ENCODE measurements around the gene ST6GAL1. TPM values are rescaled to one million over a fixed set of nuclear protein-coding genes. Genes with fewer than 3 reads are reported as not detected.

The ST6GAL1 gene
- total and polyA plus RNA-seq, 2 of the 4 experiments (the other 2 are of a cell fraction) = 1.4 to 2.9 TPM

DNA sequence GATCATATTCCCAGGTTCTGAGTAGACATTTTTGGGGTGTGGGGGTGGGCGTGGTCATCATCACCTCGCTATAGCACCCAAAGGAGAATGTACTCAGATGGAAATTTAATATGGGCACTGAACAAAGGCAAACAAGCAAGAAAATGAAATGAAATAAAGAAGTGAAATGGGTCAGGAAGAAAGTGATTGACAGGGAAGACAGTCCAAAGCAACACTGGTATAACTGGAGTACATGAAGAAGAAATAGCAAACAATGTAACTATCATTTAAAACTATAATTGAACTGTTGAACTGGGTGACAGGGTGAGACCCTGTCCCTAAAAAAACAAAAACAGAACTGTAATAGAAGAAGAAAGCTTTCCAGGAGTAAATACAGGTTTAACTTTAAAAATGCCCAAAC lies 184.2 kb downstream of the ST6GAL1 start:
- Histone ChIP-seq H2AFZ (replicated peaks; ENCODE audit: low read length, poor library complexity) (no peak overlapping the region), H3K4me3 (ENCODE audit: insufficient read depth, low read depth, low read length) (no peak overlapping the region), H3K27me3 (ENCODE audit: control insufficient read depth, insufficient read depth, low read length) (no peaks in the 10 kb centered on the region), H2BK5ac (ENCODE audit: low read depth, low read length, poor library complexity, severe bottlenecking) (no peak overlapping the region), H3K4me1 (ENCODE audit: control insufficient read depth, insufficient read depth, low read length) (no peaks in the 10 kb centered on the region), H2BK15ac (ENCODE audit: low read depth, low read length) (no peak overlapping the region), H3K4me2 (ENCODE audit: low read depth, low read length) (no peak overlapping the region), H3K9ac (ENCODE audit: low read depth, low read length) (no peak overlapping the region), H3K56ac (ENCODE audit: extremely low read depth, insufficient read depth, low read length) (no peak overlapping the region), H3K18ac (ENCODE audit: low read depth, low read length) (no peak overlapping the region), H2AK5ac (ENCODE audit: low read depth, low read length) (no peak overlapping the region), H3K4ac (ENCODE audit: low read depth, low read length) (no peak overlapping the region), H4K8ac (ENCODE audit: low read depth in 2 of 2, low read length in 2 of 2) (no peak overlapping the region), H3K9me3 (ENCODE audit: control insufficient read depth, insufficient read depth, low read length) (no peaks in the 10 kb centered on the region), H3K79me1 (ENCODE audit: low read depth in 1 of 2, low read length in 2 of 2) (no peaks in the 10 kb centered on the region; a peak in 1 of 4 replicates), H2AK9ac (replicated peaks; ENCODE audit: low read depth, low read length, poor library complexity) (no peak overlapping the region), H2BK120ac (ENCODE audit: low read depth, low read length) (no peak overlapping the region), H3K9me1 (ENCODE audit: insufficient read depth, low read length) (no peaks in the 10 kb centered on the region), H3K23ac (ENCODE audit: low read depth, low read length) (no peak overlapping the region), H4K5ac (ENCODE audit: low read depth, low read length) (no peak overlapping the region), H3K14ac (replicated peaks; ENCODE audit: low read depth, low read length) (no peak overlapping the region), H2BK20ac (ENCODE audit: low read depth, low read length) (no peak overlapping the region), H4K20me1 (ENCODE audit: insufficient read depth, low read length) (no peaks in the 10 kb centered on the region), H4K91ac (ENCODE audit: insufficient read depth, low read depth, low read length) (no peak overlapping the region), H3K27ac (ENCODE audit: insufficient read depth, low read length) (no peak overlapping the region), H3K36me3 (ENCODE audit: control insufficient read depth, insufficient read depth, low read length) (no peaks in the 10 kb centered on the region)
- ChIA-PET POLR2A (ENCODE audit: unreplicated experiment) (no interaction called here), CTCF (interaction anchor here (0.7 to 3.6 kb wide), 3 partner anchors 13 to 25 kb away, joined by 4 to 26 read pairs (median 4); partner anchors contain the start of gene RPL39L)
- ATAC-seq (ENCODE audit: low read depth) = no peak
- TF ChIP-seq CEBPB (IDR thresholded peaks at IDR 0.05; ENCODE audit: low read depth, low read length) = no peak
- no peak for TF ChIP-seq CHD1 (IDR thresholded peaks at IDR 0.05; ENCODE audit: low read depth, low read length)
- no peak for TF ChIP-seq FOS (IDR thresholded peaks at IDR 0.05; ENCODE audit: low read depth, low read length)
- no peak for TF ChIP-seq RAD21 (IDR thresholded peaks at IDR 0.05; ENCODE audit: low read length)
- TF ChIP-seq RFX5 (IDR thresholded peaks at IDR 0.05; ENCODE audit: low read depth, low read length) = no peak
- TF ChIP-seq MAZ (IDR thresholded peaks at IDR 0.05; ENCODE audit: borderline replicate concordance, low read depth, low read length) = no peak
- TF ChIP-seq MAFK (IDR thresholded peaks at IDR 0.05; ENCODE audit: low read depth, low read length) = no peak
- TF ChIP-seq RCOR1 (IDR thresholded peaks at IDR 0.05; ENCODE audit: insufficient replicate concordance, low read length) = no peak
- TF ChIP-seq, protein P1, sequence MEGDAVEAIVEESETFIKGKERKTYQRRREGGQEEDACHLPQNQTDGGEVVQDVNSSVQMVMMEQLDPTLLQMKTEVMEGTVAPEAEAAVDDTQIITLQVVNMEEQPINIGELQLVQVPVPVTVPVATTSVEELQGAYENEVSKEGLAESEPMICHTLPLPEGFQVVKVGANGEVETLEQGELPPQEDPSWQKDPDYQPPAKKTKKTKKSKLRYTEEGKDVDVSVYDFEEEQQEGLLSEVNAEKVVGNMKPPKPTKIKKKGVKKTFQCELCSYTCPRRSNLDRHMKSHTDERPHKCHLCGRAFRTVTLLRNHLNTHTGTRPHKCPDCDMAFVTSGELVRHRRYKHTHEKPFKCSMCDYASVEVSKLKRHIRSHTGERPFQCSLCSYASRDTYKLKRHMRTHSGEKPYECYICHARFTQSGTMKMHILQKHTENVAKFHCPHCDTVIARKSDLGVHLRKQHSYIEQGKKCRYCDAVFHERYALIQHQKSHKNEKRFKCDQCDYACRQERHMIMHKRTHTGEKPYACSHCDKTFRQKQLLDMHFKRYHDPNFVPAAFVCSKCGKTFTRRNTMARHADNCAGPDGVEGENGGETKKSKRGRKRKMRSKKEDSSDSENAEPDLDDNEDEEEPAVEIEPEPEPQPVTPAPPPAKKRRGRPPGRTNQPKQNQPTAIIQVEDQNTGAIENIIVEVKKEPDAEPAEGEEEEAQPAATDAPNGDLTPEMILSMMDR (conservative IDR thresholded peaks at IDR 0.05; ENCODE audit: low read depth, low read length) = no peak
- BruUV-seq (replicated peaks) = no TSS peak
- intact Hi-C loops (cut with micrococcal nuclease) = loop anchor here (5.0 kb wide), 2 partner anchors 203 to 267 kb away; no protein-coding TSS in a partner anchor
- in situ Hi-C loops (cut with MboI; ENCODE audit: low sequenced_read_pairs) = no loop called here
- dilution Hi-C loops (cut with HindIII; ENCODE audit: low sequenced_read_pairs, unreplicated experiment) = no loop called here
- DNase-seq = no peak
- WGBS, 2 experiments (ENCODE audit: extremely low coverage in 2 of 2, insufficient read length in 1 of 2) = no CpG with 5 or more reads among the region's 2 CpGs
